ENCODE measurements around the gene GAS7.
A peak's percentile ranks its signal among the peaks of the same experiment; 100 is the strongest.

GRCh38 chr17:10036511-10037061, 161.8 kb downstream of the GAS7 start:
- TF ChIP-seq CTCF (IDR thresholded peaks at IDR 0.05): no peak
- TF ChIP-seq POLR2A (IDR thresholded peaks at IDR 0.05): peak in 2 of 3 donors; percentile 16 to 35
